Esophagus (tissue), 2 donors: ENCODE results near the gene GP1BB. TPM values are rescaled to one million over a fixed set of nuclear protein-coding genes. Genes with fewer than 3 reads are reported as not detected.

Experiments
- H3K27ac ChIP-seq, 2 donors: one replicate each; pipeline ENCODE4 v1.5.1; 2013; ENCODE audit warnings: low read depth in 2 of 2, mild to moderate bottlenecking in 2 of 2, inconsistent platforms in 1 of 2, low read length in 1 of 2, moderate library complexity in 1 of 2
- H3K27me3 ChIP-seq, 2 donors: one replicate each; pipeline ENCODE4 v1.6.1; 2013; ENCODE audit warnings: low read length in 2 of 2, control low read depth in 1 of 2, mild to moderate bottlenecking in 1 of 2; ENCODE audit not compliant: insufficient read depth in 2 of 2, control insufficient read depth in 1 of 2
- H3K36me3 ChIP-seq, 2 donors: one replicate each; pipeline ENCODE4 v1.6.1; 2013; ENCODE audit warnings: low read length in 1 of 2; ENCODE audit not compliant: control insufficient read depth in 2 of 2, insufficient read depth in 2 of 2
- H3K4me1 ChIP-seq, 2 donors: one replicate each; pipeline ENCODE4 v1.6.1; 2013; ENCODE audit warnings: low read length in 1 of 2; ENCODE audit not compliant: control insufficient read depth in 2 of 2, insufficient read depth in 2 of 2
- H3K4me3 ChIP-seq, 2 donors: one replicate each; pipeline ENCODE4 v1.5.1; 2013; ENCODE audit warnings: low read length in 2 of 2, mild to moderate bottlenecking in 2 of 2, low read depth in 1 of 2, moderate library complexity in 1 of 2
- H3K9me3 ChIP-seq, 2 donors: one replicate each; pipeline ENCODE4 v1.6.1; 2013; ENCODE audit warnings: mild to moderate bottlenecking in 2 of 2, low read depth in 1 of 2, low read length in 1 of 2, moderate library complexity in 1 of 2; ENCODE audit not compliant: control insufficient read depth in 2 of 2, insufficient read depth in 1 of 2
- WGBS, 2 donors: extraction: QIAGEN DNeasy Blood & Tissue Kit; methylation state at CpG; one replicate each; pipeline ENCODE4 v1.1.7; 2013; 5-methylcytosine and 5-hydroxymethylcytosine counted together
- polyA plus RNA-seq, 2 donors: library from polyadenylated mRNA; stranded (reverse); fragments of 200-250 nt; gene quantifications; one replicate each; pipeline ENCODE4 v1.2.3, GENCODE V29; 2013
- donor health status: healthy with polysubstance abuse.
- donor health status: Bipolar disorder and iron deficiency.

Gene GP1BB
- polyA plus RNA-seq, 2 donors: 7.6 to 9.0 TPM

- H3K4me3 ChIP-seq: no peak overlapping the region
- peaks cover 7 to 14% of the 10 kb centered on the region in 2 donors for H3K4me1 ChIP-seq
Measured at GRCh38 chr22:19764636-19765476, 41.5 kb downstream of the GP1BB start.

DNA sequence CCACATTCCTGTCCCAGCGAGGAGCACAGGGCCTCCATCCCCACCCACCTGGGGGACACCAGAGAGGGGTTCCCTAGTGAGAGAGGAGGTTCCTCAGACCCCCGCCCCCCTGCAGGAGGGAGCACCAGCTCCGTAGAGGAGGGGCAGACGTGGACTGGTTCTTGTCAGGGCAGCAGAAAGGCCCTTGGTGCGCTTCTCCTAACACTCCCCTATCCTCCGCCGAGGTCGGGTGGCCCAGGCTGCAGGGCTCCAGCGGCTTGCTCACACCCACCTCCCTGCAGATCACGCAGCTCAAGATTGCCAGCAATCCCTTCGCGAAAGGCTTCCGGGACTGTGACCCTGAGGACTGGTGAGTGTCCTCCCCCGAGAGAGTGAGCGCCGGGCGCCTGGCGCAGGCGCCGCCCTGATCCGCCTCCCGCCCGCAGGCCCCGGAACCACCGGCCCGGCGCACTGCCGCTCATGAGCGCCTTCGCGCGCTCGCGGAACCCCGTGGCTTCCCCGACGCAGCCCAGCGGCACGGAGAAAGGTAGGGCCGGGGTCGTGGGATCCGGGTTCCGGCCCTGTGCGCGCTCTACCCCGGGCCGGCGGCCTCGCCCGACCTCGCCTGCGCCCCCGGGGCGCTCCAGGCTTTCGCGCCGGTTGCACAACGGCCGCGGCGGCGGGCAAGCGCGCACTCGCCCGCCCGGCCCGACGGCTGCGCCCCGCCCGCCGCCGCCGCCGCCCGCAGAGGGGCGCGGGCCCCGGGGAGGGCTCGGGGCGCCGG is 42.3 kb downstream of the GP1BB start:
- H3K27ac ChIP-seq: peak overlapping the region; percentile 26 to 38
- no peaks in the 10 kb centered on the region for H3K9me3 ChIP-seq
- no peaks in the 10 kb centered on the region for H3K36me3 ChIP-seq
- 5 to 7% methylated on average over 63 to 83 of the region's 83 CpGs for WGBS, 2 donors
- peak overlapping the region; percentile 46 to 49 for H3K4me3 ChIP-seq
- peaks cover 0 to 18% of the 10 kb centered on the region in 2 donors for H3K27me3 ChIP-seq
- H3K4me1 ChIP-seq: peaks cover 7 to 14% of the 10 kb centered on the region in 2 donors

More at GRCh38 chr22:19764636-19765476, 41.5 kb downstream of the GP1BB start:
- Histone ChIP-seq H3K27ac (no peak overlapping the region), H3K9me3 (no peaks in the 10 kb centered on the region), H3K36me3 (no peaks in the 10 kb centered on the region), H3K27me3 (peaks cover 0 to 14% of the 10 kb centered on the region in 2 donors)
- 64 to 75% methylated on average over 25 of the region's 25 CpGs for whole genome bisulfite sequencing, 2 donors

DNA sequence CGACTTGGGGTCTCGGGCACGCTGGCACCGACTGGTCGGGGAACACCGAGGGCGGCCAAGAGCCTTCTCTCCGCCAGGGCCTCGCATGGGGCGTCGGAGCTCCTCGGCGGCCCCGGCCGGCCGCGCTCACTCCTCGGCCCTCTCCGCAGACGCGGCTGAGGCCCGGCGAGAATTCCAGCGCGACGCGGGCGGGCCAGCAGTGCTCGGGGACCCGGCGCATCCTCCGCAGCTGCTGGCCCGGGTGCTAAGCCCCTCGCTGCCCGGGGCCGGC is 42.8 kb downstream of the GP1BB start:
- H3K36me3 ChIP-seq: no peaks in the 10 kb centered on the region
- H3K4me3 ChIP-seq: peak overlapping the region; percentile 46 to 49
- 2% methylated on average over 31 to 36 of the region's 36 CpGs for WGBS, 2 donors
- H3K9me3 ChIP-seq: no peaks in the 10 kb centered on the region
- peaks cover 3 to 12% of the 10 kb centered on the region in 2 donors for H3K4me1 ChIP-seq
- peaks cover 0 to 16% of the 10 kb centered on the region in 2 donors for H3K27me3 ChIP-seq
- peak overlapping the region; percentile 26 to 38 for H3K27ac ChIP-seq

GRCh38 chr22:19766511-19767426 is 43.4 kb downstream of the GP1BB start:
- no peaks in the 10 kb centered on the region for H3K9me3 ChIP-seq
- 6 to 10% methylated on average over 78 to 103 of the region's 103 CpGs for WGBS, 2 donors
- peaks cover 2 to 11% of the 10 kb centered on the region in 2 donors for H3K4me1 ChIP-seq
- no peaks in the 10 kb centered on the region for H3K36me3 ChIP-seq
- peak overlapping the region; percentile 46 to 49 for H3K4me3 ChIP-seq
- H3K27ac ChIP-seq: peak overlapping the region; percentile 20 to 38
- peaks cover 0 to 16% of the 10 kb centered on the region in 2 donors for H3K27me3 ChIP-seq

DNA sequence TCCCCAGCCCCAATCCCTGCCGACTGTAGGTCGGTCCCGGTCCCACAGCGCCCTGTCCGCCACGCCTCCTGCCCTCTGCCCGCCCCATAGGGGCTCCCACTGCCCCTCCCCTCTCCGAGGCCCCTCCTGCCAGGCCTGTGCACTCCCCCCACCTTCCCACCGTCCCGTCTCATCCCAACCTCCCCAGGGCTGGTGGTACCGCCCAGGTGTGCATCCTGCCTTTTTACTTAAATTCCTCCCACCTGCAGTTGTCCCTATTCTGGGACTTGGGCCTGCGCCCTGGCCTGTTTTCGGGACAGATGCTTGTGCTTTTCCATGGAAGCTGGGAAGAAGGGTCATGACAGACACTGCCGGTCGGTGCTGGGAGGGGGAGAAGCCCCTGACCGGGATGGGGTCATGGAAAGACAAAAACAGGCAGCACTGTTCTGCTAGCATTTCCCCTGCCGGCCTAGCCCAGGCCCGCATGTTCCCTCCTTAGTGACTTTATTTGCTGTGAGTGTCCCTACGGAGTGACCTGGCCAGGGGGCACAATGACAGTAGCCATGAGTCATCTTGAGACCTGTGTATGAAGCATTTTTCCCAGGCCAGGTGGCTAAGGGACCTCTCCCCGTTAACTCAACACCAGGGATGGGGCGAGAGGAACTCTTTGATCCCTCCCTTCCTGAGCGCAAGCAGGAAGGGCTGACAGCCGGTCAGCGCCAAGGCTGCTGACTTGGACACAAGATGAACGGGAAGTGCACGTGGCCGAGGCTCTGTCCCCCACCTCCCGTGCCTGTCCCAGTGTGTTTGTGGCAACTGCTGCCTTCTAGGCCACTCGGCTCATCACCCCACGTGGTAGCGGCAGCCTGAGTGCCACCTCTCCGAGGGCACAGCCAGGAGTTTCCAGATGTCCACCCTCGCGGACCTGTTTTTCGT is 44.3 kb downstream of the GP1BB start:
- WGBS, 2 donors: 36 to 45% methylated on average over 35 of the region's 35 CpGs
- Histone ChIP-seq H3K36me3 (no peaks in the 10 kb centered on the region), H3K4me3 (peak overlapping the region; percentile 46 to 49), H3K4me1 (peaks cover 1 to 11% of the 10 kb centered on the region in 2 donors), H3K27me3 (peaks cover 0 to 16% of the 10 kb centered on the region in 2 donors), H3K27ac (no peak overlapping the region), H3K9me3 (no peaks in the 10 kb centered on the region)

GRCh38 chr22:19769393-19769715 is 46.0 kb downstream of the GP1BB start:
- H3K27ac ChIP-seq: no peak overlapping the region
- 92% methylated on average over 12 of the region's 12 CpGs for WGBS, 2 donors
- no peaks in the 10 kb centered on the region for H3K36me3 ChIP-seq
- H3K27me3 ChIP-seq: peaks cover 0 to 13% of the 10 kb centered on the region in 2 donors
- peaks cover 0 to 11% of the 10 kb centered on the region in 2 donors for H3K4me1 ChIP-seq
- H3K9me3 ChIP-seq: no peaks in the 10 kb centered on the region
- H3K4me3 ChIP-seq: no peak overlapping the region

DNA sequence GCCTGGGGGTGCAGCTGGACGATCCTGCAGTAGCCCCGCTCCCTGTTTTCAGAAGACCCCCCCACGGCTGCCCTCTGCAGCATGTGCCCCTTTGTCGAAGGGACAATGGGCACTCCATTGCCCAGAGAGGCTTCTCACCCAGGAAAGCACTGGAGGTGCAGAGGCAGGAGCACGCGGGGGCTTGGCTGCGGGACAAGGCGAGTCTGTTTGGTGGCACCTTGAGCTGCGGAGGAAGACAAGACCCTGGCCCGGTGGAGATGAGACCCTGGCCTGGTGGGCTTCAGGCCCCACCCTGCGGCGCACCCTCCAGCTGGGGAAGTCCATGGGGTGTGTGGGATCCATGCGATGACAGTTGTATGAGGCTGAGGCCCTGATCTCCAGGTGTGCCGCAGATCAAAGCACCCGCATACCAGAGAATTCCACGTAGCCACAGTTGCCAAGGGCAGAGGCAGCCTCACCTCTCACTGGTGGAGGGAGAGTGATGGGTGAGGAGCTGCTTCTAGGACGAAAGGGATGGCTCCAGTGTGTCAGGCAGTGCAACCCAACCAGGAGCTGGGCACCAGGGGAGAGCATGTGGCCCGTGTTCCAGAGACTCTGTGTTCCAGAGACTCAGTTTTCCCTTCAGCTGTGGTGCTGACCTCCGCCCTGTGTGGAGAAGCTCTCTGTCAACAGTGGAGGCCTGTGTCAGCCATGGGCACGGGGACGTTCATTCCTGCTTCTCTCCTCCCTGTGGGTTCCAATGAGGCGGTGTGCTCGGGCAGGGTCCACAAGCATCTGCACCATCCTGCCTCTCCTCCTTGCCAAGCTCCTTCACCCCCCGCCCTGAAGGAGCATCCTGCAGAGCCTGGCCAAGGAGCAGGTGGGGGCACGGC is 47.2 kb downstream of the GP1BB start:
- H3K27ac ChIP-seq: no peak overlapping the region
- H3K36me3 ChIP-seq: no peaks in the 10 kb centered on the region
- no peaks in the 10 kb centered on the region for H3K9me3 ChIP-seq
- peaks cover 0 to 9% of the 10 kb centered on the region in 2 donors for H3K27me3 ChIP-seq
- WGBS, 2 donors: 75 to 76% methylated on average over 25 of the region's 25 CpGs
- no peak overlapping the region for H3K4me3 ChIP-seq
- H3K4me1 ChIP-seq: peaks cover 0 to 7% of the 10 kb centered on the region in 2 donors

DNA sequence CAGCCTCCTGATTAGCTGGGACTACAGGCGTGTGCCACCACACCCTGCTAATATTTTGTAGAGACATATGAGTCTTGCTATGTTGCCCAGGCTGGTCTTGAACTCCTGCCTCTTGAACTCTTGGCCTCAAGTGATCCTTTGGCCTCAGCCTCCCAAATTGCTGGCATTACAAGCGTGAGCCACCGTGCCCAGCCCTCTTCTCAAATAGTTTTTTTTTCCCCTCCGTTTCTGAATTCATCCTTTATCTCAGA is 49.0 kb downstream of the GP1BB start:
- 59 to 76% methylated on average over 4 of the region's 4 CpGs for WGBS, 2 donors
- Histone ChIP-seq H3K36me3 (no peaks in the 10 kb centered on the region), H3K4me1 (peaks cover 0 to 9% of the 10 kb centered on the region in 2 donors), H3K27ac (no peak overlapping the region), H3K9me3 (no peaks in the 10 kb centered on the region), H3K27me3 (peaks cover 0 to 7% of the 10 kb centered on the region in 2 donors), H3K4me3 (no peak overlapping the region)
